ENCODE measurements around the gene DLEC1. TPM values are rescaled to one million over a fixed set of nuclear protein-coding genes. Genes with fewer than 3 reads are reported as not detected.

The DLEC1 gene
- total and polyA plus RNA-seq, 9 of the 15 experiments (the other 6 are each of a cell fraction or from before 2014, with no cell fraction given), result 0.07 to 0.08 TPM; not detected in 7

DNA sequence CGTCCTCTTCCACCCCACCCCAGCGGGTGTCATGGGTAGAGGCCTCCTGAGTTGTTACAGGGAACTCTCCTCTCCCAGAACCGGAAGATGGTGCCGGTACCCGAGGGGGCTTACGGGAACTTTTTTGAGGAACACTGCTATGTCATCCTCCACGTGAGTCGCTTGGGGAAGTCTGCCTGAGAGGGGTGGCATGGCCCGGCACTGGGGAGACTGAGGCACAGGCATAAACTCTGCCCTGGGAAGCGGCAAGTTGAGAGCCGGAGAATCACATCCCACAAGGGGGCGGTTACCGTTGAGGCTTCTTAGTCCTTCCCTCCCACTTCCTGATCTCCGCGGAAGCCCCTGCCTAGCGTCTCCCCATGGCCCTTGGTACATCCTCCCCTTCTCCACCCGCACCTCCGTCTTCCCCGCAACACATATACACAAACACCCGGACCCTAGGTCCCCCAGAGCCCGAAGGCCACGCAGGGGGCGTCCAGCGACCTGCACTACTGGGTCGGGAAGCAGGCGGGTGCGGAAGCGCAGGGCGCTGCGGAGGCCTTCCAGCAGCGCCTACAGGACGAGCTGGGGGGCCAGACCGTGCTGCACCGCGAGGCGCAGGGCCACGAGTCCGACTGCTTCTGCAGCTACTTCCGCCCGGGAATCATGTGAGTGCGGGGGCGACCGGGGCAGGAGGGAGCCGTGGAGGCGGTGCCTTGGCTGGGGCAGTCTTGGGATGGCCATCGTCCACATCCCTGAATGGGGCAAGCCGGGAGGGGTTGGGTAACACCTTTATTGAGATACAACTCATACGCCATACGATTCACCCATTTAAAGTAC, 45.0 kb upstream of the DLEC1 start (continued):
- TF ChIP-seq RBM17 (IDR thresholded peaks at IDR 0.05; ENCODE audit: borderline replicate concordance, low read depth, low read length) (no peak), GTF2E2 (tag; IDR thresholded peaks at IDR 0.05) (peak; percentile 85), MED1 (CRISPR knock-in tag; IDR thresholded peaks at IDR 0.05; ENCODE audit: borderline replicate concordance) (no peak), SREBF1 (IDR thresholded peaks at IDR 0.05; ENCODE audit: borderline replicate concordance, low read depth, low read length) (no peak), STAG1 (CRISPR knock-in tag; IDR thresholded peaks at IDR 0.05; ENCODE audit: borderline replicate concordance) (no peak), ARID1B (IDR thresholded peaks at IDR 0.05) (peak; percentile 72), MECOM (CRISPR knock-in tag; IDR thresholded peaks at IDR 0.05) (peak; percentile 64; the same call in 1 of the 2 replicates), ZNF121 (CRISPR knock-in tag; conservative IDR thresholded peaks at IDR 0.05) (0 out of 2 replicates have a peak, but pooled peaks have one; percentile 11), NFRKB (IDR thresholded peaks at IDR 0.05; ENCODE audit: low read depth) (peak; percentile 95), ZNF197 (CRISPR knock-in tag; IDR thresholded peaks at IDR 0.05; ENCODE audit: low read depth) (0 out of 2 replicates have a peak, but pooled peaks have one; percentile 65), RNF2 (IDR thresholded peaks at IDR 0.05) (peak; percentile 85), SMAD2 (IDR thresholded peaks at IDR 0.05; ENCODE audit: low read depth, low read length) (no peak), ASH1L (IDR thresholded peaks at IDR 0.05; ENCODE audit: borderline replicate concordance, low read depth, partially characterized antibody) (peak; percentile 66), SP1 (CRISPR knock-in tag; IDR thresholded peaks at IDR 0.05) (peak; percentile 84), NEUROD1 (IDR thresholded peaks at IDR 0.05; ENCODE audit: borderline replicate concordance, low read depth, low read length, partially characterized antibody) (peak; percentile 79), NCOA6 (IDR thresholded peaks at IDR 0.05) (no peak), RBM34 (IDR thresholded peaks at IDR 0.05; ENCODE audit: borderline replicate concordance, insufficient read depth, low read length) (no peak), ELF2 (CRISPR knock-in tag; IDR thresholded peaks at IDR 0.05) (peak; percentile 88)
- TF ChIP-seq, protein P1, sequence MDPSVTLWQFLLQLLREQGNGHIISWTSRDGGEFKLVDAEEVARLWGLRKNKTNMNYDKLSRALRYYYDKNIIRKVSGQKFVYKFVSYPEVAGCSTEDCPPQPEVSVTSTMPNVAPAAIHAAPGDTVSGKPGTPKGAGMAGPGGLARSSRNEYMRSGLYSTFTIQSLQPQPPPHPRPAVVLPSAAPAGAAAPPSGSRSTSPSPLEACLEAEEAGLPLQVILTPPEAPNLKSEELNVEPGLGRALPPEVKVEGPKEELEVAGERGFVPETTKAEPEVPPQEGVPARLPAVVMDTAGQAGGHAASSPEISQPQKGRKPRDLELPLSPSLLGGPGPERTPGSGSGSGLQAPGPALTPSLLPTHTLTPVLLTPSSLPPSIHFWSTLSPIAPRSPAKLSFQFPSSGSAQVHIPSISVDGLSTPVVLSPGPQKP (CRISPR knock-in tag; IDR thresholded peaks at IDR 0.05), result no peak
- TF ChIP-seq, protein P2, sequence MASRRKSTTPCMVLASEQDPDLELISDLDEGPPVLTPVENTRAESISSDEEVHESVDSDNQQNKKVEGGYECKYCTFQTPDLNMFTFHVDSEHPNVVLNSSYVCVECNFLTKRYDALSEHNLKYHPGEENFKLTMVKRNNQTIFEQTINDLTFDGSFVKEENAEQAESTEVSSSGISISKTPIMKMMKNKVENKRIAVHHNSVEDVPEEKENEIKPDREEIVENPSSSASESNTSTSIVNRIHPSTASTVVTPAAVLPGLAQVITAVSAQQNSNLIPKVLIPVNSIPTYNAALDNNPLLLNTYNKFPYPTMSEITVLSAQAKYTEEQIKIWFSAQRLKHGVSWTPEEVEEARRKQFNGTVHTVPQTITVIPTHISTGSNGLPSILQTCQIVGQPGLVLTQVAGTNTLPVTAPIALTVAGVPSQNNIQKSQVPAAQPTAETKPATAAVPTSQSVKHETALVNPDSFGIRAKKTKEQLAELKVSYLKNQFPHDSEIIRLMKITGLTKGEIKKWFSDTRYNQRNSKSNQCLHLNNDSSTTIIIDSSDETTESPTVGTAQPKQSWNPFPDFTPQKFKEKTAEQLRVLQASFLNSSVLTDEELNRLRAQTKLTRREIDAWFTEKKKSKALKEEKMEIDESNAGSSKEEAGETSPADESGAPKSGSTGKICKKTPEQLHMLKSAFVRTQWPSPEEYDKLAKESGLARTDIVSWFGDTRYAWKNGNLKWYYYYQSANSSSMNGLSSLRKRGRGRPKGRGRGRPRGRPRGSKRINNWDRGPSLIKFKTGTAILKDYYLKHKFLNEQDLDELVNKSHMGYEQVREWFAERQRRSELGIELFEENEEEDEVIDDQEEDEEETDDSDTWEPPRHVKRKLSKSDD (conservative IDR thresholded peaks at IDR 0.05; ENCODE audit: low read length), result 0 out of 2 replicates have a peak, but pooled peaks have one; percentile 47
- TF ChIP-seq, protein P3, sequence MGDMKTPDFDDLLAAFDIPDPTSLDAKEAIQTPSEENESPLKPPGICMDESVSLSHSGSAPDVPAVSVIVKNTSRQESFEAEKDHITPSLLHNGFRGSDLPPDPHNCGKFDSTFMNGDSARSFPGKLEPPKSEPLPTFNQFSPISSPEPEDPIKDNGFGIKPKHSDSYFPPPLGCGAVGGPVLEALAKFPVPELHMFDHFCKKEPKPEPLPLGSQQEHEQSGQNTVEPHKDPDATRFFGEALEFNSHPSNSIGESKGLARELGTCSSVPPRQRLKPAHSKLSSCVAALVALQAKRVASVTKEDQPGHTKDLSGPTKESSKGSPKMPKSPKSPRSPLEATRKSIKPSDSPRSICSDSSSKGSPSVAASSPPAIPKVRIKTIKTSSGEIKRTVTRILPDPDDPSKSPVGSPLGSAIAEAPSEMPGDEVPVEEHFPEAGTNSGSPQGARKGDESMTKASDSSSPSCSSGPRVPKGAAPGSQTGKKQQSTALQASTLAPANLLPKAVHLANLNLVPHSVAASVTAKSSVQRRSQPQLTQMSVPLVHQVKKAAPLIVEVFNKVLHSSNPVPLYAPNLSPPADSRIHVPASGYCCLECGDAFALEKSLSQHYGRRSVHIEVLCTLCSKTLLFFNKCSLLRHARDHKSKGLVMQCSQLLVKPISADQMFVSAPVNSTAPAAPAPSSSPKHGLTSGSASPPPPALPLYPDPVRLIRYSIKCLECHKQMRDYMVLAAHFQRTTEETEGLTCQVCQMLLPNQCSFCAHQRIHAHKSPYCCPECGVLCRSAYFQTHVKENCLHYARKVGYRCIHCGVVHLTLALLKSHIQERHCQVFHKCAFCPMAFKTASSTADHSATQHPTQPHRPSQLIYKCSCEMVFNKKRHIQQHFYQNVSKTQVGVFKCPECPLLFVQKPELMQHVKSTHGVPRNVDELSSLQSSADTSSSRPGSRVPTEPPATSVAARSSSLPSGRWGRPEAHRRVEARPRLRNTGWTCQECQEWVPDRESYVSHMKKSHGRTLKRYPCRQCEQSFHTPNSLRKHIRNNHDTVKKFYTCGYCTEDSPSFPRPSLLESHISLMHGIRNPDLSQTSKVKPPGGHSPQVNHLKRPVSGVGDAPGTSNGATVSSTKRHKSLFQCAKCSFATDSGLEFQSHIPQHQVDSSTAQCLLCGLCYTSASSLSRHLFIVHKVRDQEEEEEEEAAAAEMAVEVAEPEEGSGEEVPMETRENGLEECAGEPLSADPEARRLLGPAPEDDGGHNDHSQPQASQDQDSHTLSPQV (IDR thresholded peaks at IDR 0.05), result no peak
